ENCODE results near the gene ELOVL3. TPM values are rescaled to one million over a fixed set of nuclear protein-coding genes. Genes with fewer than 3 reads are reported as not detected.

Gene ELOVL3
- total and polyA plus RNA-seq, 10 of the 15 experiments (the other 5 are each of a cell fraction or from before 2014, with no cell fraction given) = 0.10 to 0.18 (median 0.11) TPM; not detected in 7

DNA sequence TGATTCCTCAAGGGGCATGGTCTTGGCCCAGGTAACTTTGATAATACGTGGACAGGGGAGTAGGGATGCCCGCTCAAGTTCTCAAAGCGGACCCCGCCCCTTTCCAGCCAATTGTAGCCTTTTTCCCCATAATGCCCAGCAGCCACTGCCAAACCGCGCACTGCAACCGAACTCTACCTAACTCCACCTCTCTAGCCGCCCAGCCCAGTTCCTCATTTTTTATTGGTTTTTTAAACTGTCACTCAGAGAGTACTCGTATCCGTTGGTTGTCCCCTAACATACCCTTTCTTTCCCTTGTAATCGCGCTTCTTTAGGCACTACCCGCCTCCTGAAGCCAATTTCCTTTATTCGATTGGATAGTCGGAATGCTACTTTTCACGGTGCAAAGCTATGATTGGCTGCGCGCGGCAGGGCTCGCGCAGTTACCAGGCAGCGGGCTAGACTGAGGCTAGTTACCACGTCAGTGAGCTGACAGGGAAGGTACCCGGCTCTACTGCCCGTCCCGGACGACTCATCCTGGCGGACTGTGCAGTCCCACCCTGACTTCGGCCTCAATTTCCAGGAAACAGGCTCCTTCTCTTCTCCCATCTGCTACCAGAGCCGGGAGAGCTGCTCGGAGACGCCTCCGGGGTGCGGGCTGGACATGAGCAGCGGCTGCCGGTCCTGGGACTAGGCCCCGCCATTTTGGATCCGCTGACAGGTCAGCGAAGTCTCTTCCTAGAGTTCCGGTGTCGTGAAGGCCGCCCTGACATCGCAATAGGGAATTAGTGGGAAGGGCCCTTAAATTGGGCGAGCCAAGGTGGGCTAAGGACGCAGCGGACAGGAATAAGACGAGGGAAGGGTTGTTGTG lies 19.2 kb downstream of the ELOVL3 start, which contains the start of gene GBF1 (continued):
- TF ChIP-seq, protein P1, sequence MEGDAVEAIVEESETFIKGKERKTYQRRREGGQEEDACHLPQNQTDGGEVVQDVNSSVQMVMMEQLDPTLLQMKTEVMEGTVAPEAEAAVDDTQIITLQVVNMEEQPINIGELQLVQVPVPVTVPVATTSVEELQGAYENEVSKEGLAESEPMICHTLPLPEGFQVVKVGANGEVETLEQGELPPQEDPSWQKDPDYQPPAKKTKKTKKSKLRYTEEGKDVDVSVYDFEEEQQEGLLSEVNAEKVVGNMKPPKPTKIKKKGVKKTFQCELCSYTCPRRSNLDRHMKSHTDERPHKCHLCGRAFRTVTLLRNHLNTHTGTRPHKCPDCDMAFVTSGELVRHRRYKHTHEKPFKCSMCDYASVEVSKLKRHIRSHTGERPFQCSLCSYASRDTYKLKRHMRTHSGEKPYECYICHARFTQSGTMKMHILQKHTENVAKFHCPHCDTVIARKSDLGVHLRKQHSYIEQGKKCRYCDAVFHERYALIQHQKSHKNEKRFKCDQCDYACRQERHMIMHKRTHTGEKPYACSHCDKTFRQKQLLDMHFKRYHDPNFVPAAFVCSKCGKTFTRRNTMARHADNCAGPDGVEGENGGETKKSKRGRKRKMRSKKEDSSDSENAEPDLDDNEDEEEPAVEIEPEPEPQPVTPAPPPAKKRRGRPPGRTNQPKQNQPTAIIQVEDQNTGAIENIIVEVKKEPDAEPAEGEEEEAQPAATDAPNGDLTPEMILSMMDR (IDR thresholded peaks at IDR 0.05 in 2 of 3, conservative IDR thresholded peaks at IDR 0.05 in 1 of 3; ENCODE audit: control insufficient read depth in 2 of 3, extremely low read depth in 1 of 3, insufficient read depth in 1 of 3, low read depth in 3 of 3, low read length in 3 of 3) = no peak
- peak; percentile 50; the same call in 1 of the 2 replicates for TF ChIP-seq CBFB (IDR thresholded peaks at IDR 0.05; ENCODE audit: low read depth)
- no peak for TF ChIP-seq JUNB (IDR thresholded peaks at IDR 0.05)
- 0 out of 2 replicates have a peak, but pooled peaks have one; percentile 32 for TF ChIP-seq RB1 (IDR thresholded peaks at IDR 0.05; ENCODE audit: borderline replicate concordance)
- no peak for TF ChIP-seq ZNF274 (IDR thresholded peaks at IDR 0.05; ENCODE audit: insufficient read depth, insufficient read length)
- TF ChIP-seq SP1 (IDR thresholded peaks at IDR 0.05; ENCODE audit: low read depth, low read length) = peak; percentile 98
- peak; percentile 76; the same call in 1 of the 2 replicates for TF ChIP-seq PML (IDR thresholded peaks at IDR 0.05; ENCODE audit: low read length)
- TF ChIP-seq, protein P2, sequence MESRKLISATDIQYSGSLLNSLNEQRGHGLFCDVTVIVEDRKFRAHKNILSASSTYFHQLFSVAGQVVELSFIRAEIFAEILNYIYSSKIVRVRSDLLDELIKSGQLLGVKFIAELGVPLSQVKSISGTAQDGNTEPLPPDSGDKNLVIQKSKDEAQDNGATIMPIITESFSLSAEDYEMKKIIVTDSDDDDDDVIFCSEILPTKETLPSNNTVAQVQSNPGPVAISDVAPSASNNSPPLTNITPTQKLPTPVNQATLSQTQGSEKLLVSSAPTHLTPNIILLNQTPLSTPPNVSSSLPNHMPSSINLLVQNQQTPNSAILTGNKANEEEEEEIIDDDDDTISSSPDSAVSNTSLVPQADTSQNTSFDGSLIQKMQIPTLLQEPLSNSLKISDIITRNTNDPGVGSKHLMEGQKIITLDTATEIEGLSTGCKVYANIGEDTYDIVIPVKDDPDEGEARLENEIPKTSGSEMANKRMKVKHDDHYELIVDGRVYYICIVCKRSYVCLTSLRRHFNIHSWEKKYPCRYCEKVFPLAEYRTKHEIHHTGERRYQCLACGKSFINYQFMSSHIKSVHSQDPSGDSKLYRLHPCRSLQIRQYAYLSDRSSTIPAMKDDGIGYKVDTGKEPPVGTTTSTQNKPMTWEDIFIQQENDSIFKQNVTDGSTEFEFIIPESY (IDR thresholded peaks at IDR 0.05) = no peak
- TF ChIP-seq MYC (IDR thresholded peaks at IDR 0.05; ENCODE audit: insufficient read depth, insufficient read length, insufficient replicate concordance, low read length, severe bottlenecking) = no peak
- peak; percentile 3 for TF ChIP-seq MEF2B (IDR thresholded peaks at IDR 0.05; ENCODE audit: partially characterized antibody, poor library complexity, severe bottlenecking)
- TF ChIP-seq ASH2L (IDR thresholded peaks at IDR 0.05; ENCODE audit: borderline replicate concordance, low read depth) = peak; percentile 80; the same call in 1 of the 2 replicates
- TF ChIP-seq POLR2A (IDR thresholded peaks at IDR 0.05; ENCODE audit: low read depth, low read length) = peak; percentile 99
- TF ChIP-seq, protein P3, sequence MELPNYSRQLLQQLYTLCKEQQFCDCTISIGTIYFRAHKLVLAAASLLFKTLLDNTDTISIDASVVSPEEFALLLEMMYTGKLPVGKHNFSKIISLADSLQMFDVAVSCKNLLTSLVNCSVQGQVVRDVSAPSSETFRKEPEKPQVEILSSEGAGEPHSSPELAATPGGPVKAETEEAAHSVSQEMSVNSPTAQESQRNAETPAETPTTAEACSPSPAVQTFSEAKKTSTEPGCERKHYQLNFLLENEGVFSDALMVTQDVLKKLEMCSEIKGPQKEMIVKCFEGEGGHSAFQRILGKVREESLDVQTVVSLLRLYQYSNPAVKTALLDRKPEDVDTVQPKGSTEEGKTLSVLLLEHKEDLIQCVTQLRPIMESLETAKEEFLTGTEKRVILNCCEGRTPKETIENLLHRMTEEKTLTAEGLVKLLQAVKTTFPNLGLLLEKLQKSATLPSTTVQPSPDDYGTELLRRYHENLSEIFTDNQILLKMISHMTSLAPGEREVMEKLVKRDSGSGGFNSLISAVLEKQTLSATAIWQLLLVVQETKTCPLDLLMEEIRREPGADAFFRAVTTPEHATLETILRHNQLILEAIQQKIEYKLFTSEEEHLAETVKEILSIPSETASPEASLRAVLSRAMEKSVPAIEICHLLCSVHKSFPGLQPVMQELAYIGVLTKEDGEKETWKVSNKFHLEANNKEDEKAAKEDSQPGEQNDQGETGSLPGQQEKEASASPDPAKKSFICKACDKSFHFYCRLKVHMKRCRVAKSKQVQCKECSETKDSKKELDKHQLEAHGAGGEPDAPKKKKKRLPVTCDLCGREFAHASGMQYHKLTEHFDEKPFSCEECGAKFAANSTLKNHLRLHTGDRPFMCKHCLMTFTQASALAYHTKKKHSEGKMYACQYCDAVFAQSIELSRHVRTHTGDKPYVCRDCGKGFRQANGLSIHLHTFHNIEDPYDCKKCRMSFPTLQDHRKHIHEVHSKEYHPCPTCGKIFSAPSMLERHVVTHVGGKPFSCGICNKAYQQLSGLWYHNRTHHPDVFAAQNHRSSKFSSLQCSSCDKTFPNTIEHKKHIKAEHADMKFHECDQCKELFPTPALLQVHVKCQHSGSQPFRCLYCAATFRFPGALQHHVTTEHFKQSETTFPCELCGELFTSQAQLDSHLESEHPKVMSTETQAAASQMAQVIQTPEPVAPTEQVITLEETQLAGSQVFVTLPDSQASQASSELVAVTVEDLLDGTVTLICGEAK (IDR thresholded peaks at IDR 0.05; ENCODE audit: borderline replicate concordance) = peak; percentile 75
- no peak for TF ChIP-seq KLF5 (IDR thresholded peaks at IDR 0.05; ENCODE audit: partially characterized antibody)
- TF ChIP-seq, protein P4, sequence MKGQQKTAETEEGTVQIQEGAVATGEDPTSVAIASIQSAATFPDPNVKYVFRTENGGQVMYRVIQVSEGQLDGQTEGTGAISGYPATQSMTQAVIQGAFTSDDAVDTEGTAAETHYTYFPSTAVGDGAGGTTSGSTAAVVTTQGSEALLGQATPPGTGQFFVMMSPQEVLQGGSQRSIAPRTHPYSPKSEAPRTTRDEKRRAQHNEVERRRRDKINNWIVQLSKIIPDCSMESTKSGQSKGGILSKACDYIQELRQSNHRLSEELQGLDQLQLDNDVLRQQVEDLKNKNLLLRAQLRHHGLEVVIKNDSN (IDR thresholded peaks at IDR 0.05; ENCODE audit: borderline replicate concordance, extremely low read length, insufficient read depth, low read depth, low read length) = no peak
- TF ChIP-seq EED (IDR thresholded peaks at IDR 0.05; ENCODE audit: low read depth) = no peak
